ENCODE results near the gene ASPSCR1. TPM values are rescaled to one million over a fixed set of nuclear protein-coding genes. Genes with fewer than 3 reads are reported as not detected.

ASPSCR1 gene
- total and polyA plus RNA-seq, 2 of the 13 experiments (the other 11 are each of a cell fraction or from before 2014, with no cell fraction given), result 274 to 314 TPM

DNA sequence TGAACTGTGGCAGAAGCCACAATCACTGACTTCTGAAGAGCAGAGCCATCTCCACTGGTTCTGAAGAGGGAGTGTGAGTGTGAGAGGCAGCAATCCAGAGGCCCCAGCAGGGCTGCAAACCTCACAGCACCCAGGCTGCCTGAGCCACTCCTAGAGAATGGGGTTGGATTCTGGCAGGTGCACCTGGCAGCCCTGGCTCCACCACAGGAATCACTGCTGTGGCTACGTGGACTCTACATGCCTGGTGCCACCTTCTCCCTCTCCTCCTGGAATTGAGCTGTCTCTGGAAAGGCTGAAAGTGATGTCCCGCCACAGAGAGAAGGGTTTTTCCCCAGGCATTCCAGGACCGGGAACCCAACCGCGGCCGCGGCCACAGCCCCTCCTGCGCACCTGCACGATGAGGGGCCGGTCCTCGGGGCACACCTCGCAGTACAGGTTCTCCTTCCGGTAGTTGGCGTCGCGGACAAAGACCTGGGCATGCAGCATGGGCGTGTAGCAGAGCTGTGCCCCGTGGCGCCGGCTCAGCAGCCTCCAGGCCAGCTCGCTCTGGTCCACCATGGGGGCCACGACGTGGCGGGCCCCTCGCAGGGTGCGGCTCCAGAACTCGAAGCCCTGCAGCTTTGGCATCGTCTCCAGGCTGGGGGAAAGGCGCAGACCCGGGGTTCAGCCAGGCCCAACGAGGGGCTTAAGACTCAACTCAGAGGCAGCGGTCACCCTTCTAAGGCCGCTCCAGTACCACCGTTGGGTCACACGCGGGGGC lies 87.2 kb downstream of the ASPSCR1 start (continued):
- TF ChIP-seq, protein P1, sequence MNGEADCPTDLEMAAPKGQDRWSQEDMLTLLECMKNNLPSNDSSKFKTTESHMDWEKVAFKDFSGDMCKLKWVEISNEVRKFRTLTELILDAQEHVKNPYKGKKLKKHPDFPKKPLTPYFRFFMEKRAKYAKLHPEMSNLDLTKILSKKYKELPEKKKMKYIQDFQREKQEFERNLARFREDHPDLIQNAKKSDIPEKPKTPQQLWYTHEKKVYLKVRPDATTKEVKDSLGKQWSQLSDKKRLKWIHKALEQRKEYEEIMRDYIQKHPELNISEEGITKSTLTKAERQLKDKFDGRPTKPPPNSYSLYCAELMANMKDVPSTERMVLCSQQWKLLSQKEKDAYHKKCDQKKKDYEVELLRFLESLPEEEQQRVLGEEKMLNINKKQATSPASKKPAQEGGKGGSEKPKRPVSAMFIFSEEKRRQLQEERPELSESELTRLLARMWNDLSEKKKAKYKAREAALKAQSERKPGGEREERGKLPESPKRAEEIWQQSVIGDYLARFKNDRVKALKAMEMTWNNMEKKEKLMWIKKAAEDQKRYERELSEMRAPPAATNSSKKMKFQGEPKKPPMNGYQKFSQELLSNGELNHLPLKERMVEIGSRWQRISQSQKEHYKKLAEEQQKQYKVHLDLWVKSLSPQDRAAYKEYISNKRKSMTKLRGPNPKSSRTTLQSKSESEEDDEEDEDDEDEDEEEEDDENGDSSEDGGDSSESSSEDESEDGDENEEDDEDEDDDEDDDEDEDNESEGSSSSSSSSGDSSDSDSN (CRISPR knock-in tag; IDR thresholded peaks at IDR 0.05), result 0 out of 2 replicates have a peak, but pooled peaks have one; percentile 20
- TF ChIP-seq SSRP1 (CRISPR knock-in tag; IDR thresholded peaks at IDR 0.05) (no peak), ZNF788 (CRISPR knock-in tag; IDR thresholded peaks at IDR 0.05; ENCODE audit: borderline replicate concordance) (peak; percentile 57; the same call in 1 of the 2 replicates), HMG20A (CRISPR knock-in tag; IDR thresholded peaks at IDR 0.05; ENCODE audit: borderline replicate concordance) (no peak), TCF7 (IDR thresholded peaks at IDR 0.05; ENCODE audit: low read depth) (no peak), ERF (CRISPR knock-in tag; IDR thresholded peaks at IDR 0.05) (no peak), TBP (CRISPR knock-in tag; IDR thresholded peaks at IDR 0.05) (no peak), ZNF513 (CRISPR knock-in tag; conservative IDR thresholded peaks at IDR 0.05) (no peak), DMAP1 (CRISPR knock-in tag; IDR thresholded peaks at IDR 0.05) (no peak), RARA (CRISPR knock-in tag; IDR thresholded peaks at IDR 0.05) (no peak), ZNF235 (CRISPR knock-in tag; IDR thresholded peaks at IDR 0.05; ENCODE audit: borderline replicate concordance) (no peak), ZNF101 (CRISPR knock-in tag; IDR thresholded peaks at IDR 0.05; ENCODE audit: borderline replicate concordance, low read depth) (no peak), ZFP62 (CRISPR knock-in tag; IDR thresholded peaks at IDR 0.05) (no peak), IKZF5 (CRISPR knock-in tag; IDR thresholded peaks at IDR 0.05) (no peak), GATAD1 (CRISPR knock-in tag; IDR thresholded peaks at IDR 0.05) (peak; percentile 43), GABPB1 (CRISPR knock-in tag; IDR thresholded peaks at IDR 0.05) (peak; percentile 81), HNF4G (IDR thresholded peaks at IDR 0.05; ENCODE audit: borderline replicate concordance, low read depth, low read length) (no peak), HNF4G (CRISPR knock-in tag; IDR thresholded peaks at IDR 0.05; ENCODE audit: borderline replicate concordance, low read depth) (no peak), MXI1 (IDR thresholded peaks at IDR 0.05; ENCODE audit: borderline replicate concordance, low read depth, low read length) (no peak; the same call in 2 of the 3 replicates), ZNF160 (CRISPR knock-in tag; IDR thresholded peaks at IDR 0.05) (no peak; the same call in 1 of the 2 replicates), ZNF672 (CRISPR knock-in tag; IDR thresholded peaks at IDR 0.05) (no peak), PAF1 (CRISPR knock-in tag; IDR thresholded peaks at IDR 0.05) (no peak), KDM3A (CRISPR knock-in tag; IDR thresholded peaks at IDR 0.05; ENCODE audit: low read depth) (no peak), KDM2A (CRISPR knock-in tag; IDR thresholded peaks at IDR 0.05; ENCODE audit: borderline replicate concordance, low read depth) (no peak), ZFP1 (CRISPR knock-in tag; IDR thresholded peaks at IDR 0.05) (no peak), MXD3 (CRISPR knock-in tag; IDR thresholded peaks at IDR 0.05) (no peak), MYC (CRISPR knock-in tag; IDR thresholded peaks at IDR 0.05; ENCODE audit: borderline replicate concordance) (peak; percentile 71; the same call in 1 of the 2 replicates), ZNF547 (CRISPR knock-in tag; IDR thresholded peaks at IDR 0.05) (no peak), PHF21A (CRISPR knock-in tag; IDR thresholded peaks at IDR 0.05) (no peak)
